ENCODE results near the gene LRMDA.

Gene LRMDA

DNA sequence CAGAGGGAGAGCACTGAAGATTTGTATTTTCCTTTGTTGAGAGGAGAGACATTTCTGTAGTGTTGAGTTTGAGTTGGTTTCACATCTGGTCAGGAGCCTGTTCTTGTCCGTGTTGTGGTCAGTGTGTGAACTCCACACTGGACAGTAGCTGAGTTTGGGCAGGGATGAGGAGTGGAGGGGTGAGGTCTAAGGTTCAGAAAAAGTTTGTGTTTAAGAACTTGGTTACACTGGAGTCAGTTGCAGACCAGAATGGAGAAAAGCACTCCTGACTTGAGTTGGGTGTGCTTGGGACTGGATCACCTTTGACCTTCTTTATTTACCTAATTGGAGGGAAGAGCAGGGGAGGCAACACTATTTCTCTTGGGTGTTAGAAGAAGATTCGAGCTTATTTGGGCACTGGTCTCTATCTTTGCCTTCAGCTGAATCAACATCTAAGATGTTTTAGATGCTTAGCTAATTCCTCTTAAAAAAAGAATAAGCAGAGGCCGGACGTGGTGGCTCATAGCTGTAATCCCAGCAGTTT lies 8.9 kb downstream of the LRMDA start:
- no peak for DNase-seq (ENCODE audit: low read depth)
- TF ChIP-seq, protein P1, sequence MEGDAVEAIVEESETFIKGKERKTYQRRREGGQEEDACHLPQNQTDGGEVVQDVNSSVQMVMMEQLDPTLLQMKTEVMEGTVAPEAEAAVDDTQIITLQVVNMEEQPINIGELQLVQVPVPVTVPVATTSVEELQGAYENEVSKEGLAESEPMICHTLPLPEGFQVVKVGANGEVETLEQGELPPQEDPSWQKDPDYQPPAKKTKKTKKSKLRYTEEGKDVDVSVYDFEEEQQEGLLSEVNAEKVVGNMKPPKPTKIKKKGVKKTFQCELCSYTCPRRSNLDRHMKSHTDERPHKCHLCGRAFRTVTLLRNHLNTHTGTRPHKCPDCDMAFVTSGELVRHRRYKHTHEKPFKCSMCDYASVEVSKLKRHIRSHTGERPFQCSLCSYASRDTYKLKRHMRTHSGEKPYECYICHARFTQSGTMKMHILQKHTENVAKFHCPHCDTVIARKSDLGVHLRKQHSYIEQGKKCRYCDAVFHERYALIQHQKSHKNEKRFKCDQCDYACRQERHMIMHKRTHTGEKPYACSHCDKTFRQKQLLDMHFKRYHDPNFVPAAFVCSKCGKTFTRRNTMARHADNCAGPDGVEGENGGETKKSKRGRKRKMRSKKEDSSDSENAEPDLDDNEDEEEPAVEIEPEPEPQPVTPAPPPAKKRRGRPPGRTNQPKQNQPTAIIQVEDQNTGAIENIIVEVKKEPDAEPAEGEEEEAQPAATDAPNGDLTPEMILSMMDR (conservative IDR thresholded peaks at IDR 0.05; ENCODE audit: low read length) = no peak
- no peak overlapping the region for H3K4me3 ChIP-seq (ENCODE audit: low read length)

DNA sequence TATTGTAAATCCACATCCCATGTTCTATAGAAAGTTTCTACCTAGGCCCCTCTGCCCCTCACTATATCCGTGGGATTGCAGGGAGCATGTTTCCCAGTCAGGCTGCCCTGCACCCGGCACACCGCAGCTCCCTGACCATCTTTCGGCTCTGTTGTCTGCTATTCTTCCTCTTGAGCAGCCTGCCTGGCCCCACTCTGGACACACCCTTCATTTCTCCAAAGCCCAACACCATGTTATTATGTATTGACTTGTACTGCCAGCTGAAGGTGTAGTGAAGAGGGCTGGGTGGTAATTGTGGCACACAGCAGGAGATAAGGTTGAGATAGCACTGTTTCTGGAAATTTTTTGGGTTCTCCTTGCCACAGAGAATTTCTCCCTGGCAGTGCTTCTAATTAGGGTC lies 9.8 kb downstream of the LRMDA start:
- no peak overlapping the region for H3K4me3 ChIP-seq (ENCODE audit: low read length)
- no peak for DNase-seq (ENCODE audit: low read depth)
- TF ChIP-seq, protein P1 (conservative IDR thresholded peaks at IDR 0.05; ENCODE audit: low read length) = no peak

DNA sequence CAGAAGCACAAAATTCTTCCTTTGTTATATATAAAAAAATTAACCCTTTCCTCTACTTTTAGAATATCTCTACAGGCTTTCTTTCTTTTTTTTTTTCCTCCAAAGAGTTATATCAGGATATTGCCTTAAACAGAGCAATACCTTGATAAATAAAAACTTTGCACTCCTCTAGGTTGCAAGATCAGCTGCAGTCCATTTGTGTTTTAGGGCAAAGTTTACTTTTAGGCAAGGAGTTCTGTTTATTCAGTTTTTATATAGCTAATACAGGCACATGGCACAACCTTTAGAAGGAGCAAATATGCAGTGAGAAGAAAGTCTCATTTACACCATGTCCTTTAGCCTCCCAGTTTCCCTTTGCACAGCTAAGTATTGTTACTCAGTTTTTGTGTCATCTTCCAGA lies 10.3 kb downstream of the LRMDA start:
- TF ChIP-seq, protein P1 (conservative IDR thresholded peaks at IDR 0.05; ENCODE audit: low read length) = no peak
- no peak for DNase-seq (ENCODE audit: low read depth)
- no peak overlapping the region for H3K4me3 ChIP-seq (ENCODE audit: low read length)

DNA sequence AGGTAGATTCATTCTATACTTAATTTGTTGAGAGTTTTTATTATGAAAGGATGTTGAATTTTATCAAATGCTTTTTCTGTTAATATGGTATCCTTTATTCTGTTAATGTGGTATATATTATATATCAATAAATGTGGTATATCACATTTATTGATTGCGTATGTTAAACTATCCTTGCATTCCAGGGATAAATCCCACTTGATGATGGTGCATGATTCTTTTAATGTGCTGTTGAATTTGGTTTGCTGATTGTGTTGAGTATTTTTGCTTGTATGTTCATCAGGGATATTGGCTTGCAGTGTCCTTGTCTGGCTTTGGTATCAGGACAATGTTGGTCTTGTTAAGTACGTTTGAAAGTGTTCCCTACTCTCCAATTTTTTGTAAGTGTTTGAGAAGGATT lies 11.9 kb downstream of the LRMDA start:
- H3K4me3 ChIP-seq (ENCODE audit: low read length) = no peak overlapping the region
- DNase-seq (ENCODE audit: low read depth) = no peak
- TF ChIP-seq, protein P1 (conservative IDR thresholded peaks at IDR 0.05; ENCODE audit: low read length) = no peak

DNA sequence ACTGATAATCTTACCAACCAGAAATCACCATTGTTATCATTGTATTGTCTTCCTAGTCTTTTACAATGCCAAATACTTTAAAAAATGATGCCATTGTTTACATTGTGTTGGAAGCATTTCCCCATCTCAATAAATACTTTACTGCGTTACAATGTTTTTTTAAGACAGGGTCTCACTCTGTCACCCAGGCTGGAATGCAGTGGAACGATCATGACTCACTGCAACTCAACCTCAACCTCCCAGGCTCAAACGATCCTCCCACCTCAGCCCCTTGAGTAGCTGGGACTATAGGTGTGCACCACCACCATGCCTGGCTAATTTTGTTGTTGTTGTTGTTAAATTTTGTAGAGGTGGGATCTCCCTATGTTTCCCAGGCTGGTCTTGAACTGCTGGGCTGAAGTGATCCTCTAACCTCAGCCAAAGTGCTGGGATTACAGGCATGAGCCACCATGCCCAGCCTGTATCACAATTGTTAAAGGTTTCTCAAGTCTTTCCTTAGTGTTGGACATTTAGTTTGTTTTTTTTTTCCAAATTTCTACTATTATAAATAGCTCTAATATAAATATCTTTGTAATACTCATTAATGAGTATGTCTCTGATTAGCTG lies 13.5 kb downstream of the LRMDA start:
- no peak overlapping the region for H3K4me3 ChIP-seq (ENCODE audit: low read length)
- DNase-seq (ENCODE audit: low read depth) = no peak
- TF ChIP-seq, protein P1 (conservative IDR thresholded peaks at IDR 0.05; ENCODE audit: low read length) = no peak

DNA sequence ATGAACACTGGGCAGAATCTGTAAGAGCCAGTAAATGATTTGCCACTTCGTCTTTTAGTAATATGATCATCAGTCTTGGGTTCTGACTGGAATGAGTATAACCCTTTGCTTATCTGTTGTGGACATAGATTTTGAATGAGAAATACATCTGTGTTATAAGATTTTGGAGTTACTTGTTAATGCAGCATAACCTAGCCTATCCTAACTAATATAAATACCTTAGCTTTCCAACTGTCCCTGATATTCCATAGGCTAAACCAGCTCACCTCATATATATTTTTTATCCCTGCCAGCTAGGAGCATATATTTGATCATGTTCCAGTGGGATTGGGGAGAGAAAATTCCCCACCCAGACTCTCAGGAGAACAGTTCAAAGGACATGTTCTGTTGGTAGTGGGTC lies 15.1 kb downstream of the LRMDA start:
- TF ChIP-seq, protein P1 (conservative IDR thresholded peaks at IDR 0.05; ENCODE audit: low read length) = no peak
- no peak for DNase-seq (ENCODE audit: low read depth)
- H3K4me3 ChIP-seq (ENCODE audit: low read length) = no peak overlapping the region

DNA sequence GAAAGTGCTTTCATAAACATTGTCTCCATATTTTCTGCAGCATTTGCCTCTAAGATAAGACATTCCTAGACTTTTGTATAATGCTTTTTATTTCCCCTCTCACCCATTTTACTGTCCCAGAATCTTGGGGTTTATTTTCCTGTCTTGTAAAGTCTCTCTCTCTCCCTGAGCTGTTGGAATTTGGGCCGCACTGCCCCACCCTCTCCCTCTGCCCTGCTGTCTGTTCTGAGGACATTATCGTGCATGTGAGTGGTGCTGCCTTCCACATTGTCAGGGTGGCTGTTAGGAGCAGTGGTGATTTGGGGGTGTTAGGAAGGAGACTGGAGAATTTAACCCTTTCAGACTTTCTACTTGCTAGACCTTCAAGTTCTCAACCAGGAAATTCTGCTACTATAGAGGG lies 16.7 kb downstream of the LRMDA start:
- TF ChIP-seq, protein P1 (conservative IDR thresholded peaks at IDR 0.05; ENCODE audit: low read length) = no peak
- DNase-seq (ENCODE audit: low read depth) = no peak
- H3K4me3 ChIP-seq (ENCODE audit: low read length) = no peak overlapping the region

Measured in AG10803 (cell line).